Measurements from ENCODE around the gene NCAPG2. TPM values are rescaled to one million over a fixed set of nuclear protein-coding genes. Genes with fewer than 3 reads are reported as not detected.

Gene NCAPG2
- polyA plus RNA-seq, 1 donor (not counting 4 experiments of a cell fraction or from before 2014, with no cell fraction given): 16.5 TPM

- no peak overlapping the region for H3K9ac ChIP-seq (ENCODE audit: control insufficient read depth, extremely low read depth, insufficient read depth, low read length)
- DNase-seq (ENCODE audit: low read depth, low spot score) (no peak), FAIRE-seq (no peak)
- dilution Hi-C loops (cut with MboI; ENCODE audit: extremely low pct_ligation_motif_present, low sequenced_read_pairs): no loop called here
- H3K27me3 ChIP-seq (ENCODE audit: control insufficient read depth, extremely low read depth, insufficient read depth, low read length): no peaks in the 10 kb centered on the region
- no peaks in the 10 kb centered on the region for H4K20me1 ChIP-seq (ENCODE audit: control insufficient read depth, extremely low read depth, insufficient read depth, low read length)
- H3K27ac ChIP-seq (ENCODE audit: control insufficient read depth, insufficient read depth, low read length): no peak overlapping the region
- no peak overlapping the region for H3K4me2 ChIP-seq (ENCODE audit: control insufficient read depth, extremely low read depth, insufficient read depth, low read depth, low read length)
- TF ChIP-seq, protein P1, sequence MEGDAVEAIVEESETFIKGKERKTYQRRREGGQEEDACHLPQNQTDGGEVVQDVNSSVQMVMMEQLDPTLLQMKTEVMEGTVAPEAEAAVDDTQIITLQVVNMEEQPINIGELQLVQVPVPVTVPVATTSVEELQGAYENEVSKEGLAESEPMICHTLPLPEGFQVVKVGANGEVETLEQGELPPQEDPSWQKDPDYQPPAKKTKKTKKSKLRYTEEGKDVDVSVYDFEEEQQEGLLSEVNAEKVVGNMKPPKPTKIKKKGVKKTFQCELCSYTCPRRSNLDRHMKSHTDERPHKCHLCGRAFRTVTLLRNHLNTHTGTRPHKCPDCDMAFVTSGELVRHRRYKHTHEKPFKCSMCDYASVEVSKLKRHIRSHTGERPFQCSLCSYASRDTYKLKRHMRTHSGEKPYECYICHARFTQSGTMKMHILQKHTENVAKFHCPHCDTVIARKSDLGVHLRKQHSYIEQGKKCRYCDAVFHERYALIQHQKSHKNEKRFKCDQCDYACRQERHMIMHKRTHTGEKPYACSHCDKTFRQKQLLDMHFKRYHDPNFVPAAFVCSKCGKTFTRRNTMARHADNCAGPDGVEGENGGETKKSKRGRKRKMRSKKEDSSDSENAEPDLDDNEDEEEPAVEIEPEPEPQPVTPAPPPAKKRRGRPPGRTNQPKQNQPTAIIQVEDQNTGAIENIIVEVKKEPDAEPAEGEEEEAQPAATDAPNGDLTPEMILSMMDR (optimal IDR thresholded peaks at IDR 0.05 in 1 of 3, IDR thresholded peaks at IDR 0.05 in 1 of 3, conservative IDR thresholded peaks at IDR 0.05 in 1 of 3; ENCODE audit: extremely low read depth in 1 of 3, insufficient read depth in 2 of 3, low read length in 3 of 3): no peak
- TF ChIP-seq EZH2 (IDR thresholded peaks at IDR 0.05; ENCODE audit: low read length): no peak
- no peaks in the 10 kb centered on the region for H3K9me3 ChIP-seq (ENCODE audit: control insufficient read depth, low read depth, low read length)
- no peaks in the 10 kb centered on the region for H3K79me2 ChIP-seq (ENCODE audit: control insufficient read depth, insufficient read depth, low read length)
- H3K36me3 ChIP-seq (ENCODE audit: control insufficient read depth in 2 of 2, extremely low read depth in 1 of 2, insufficient read depth in 2 of 2, low read length in 2 of 2): peaks cover 1 to 18% of the 10 kb centered on the region in 2 experiments
- no peaks in the 10 kb centered on the region for H3K9me1 ChIP-seq (ENCODE audit: control insufficient read depth, extremely low read depth, insufficient read depth, low read length)
- no peak overlapping the region for H2AFZ ChIP-seq (ENCODE audit: control insufficient read depth, low read length)
- no peak overlapping the region for H3K4me3 ChIP-seq (ENCODE audit: control insufficient read depth in 2 of 3, extremely low read depth in 1 of 3, insufficient read depth in 2 of 3, low read depth in 1 of 3, low read length in 3 of 3)
- no peaks in the 10 kb centered on the region for H3K4me1 ChIP-seq (ENCODE audit: control insufficient read depth, extremely low read depth, insufficient read depth, low read length)
Measured at GRCh38 chr7:158658475-158658874, 46.1 kb downstream of the NCAPG2 start.

- Histone ChIP-seq H3K4me1 (ENCODE audit: control insufficient read depth, extremely low read depth, insufficient read depth, low read length) (no peaks in the 10 kb centered on the region), H3K27me3 (ENCODE audit: control insufficient read depth, extremely low read depth, insufficient read depth, low read length) (no peaks in the 10 kb centered on the region), H3K36me3 (ENCODE audit: control insufficient read depth in 2 of 2, extremely low read depth in 1 of 2, insufficient read depth in 2 of 2, low read length in 2 of 2) (peaks cover 1 to 18% of the 10 kb centered on the region in 2 experiments), H3K9me3 (ENCODE audit: control insufficient read depth, low read depth, low read length) (no peaks in the 10 kb centered on the region), H3K4me2 (ENCODE audit: control insufficient read depth, extremely low read depth, insufficient read depth, low read depth, low read length) (no peak overlapping the region), H4K20me1 (ENCODE audit: control insufficient read depth, extremely low read depth, insufficient read depth, low read length) (no peaks in the 10 kb centered on the region), H3K79me2 (ENCODE audit: control insufficient read depth, insufficient read depth, low read length) (no peaks in the 10 kb centered on the region), H3K4me3 (ENCODE audit: control insufficient read depth in 2 of 3, extremely low read depth in 1 of 3, insufficient read depth in 2 of 3, low read depth in 1 of 3, low read length in 3 of 3) (no peak overlapping the region), H3K9ac (ENCODE audit: control insufficient read depth, extremely low read depth, insufficient read depth, low read length) (no peak overlapping the region), H3K27ac (ENCODE audit: control insufficient read depth, insufficient read depth, low read length) (no peak overlapping the region), H3K9me1 (ENCODE audit: control insufficient read depth, extremely low read depth, insufficient read depth, low read length) (no peaks in the 10 kb centered on the region), H2AFZ (ENCODE audit: control insufficient read depth, low read length) (no peak overlapping the region)
- no peak for DNase-seq (ENCODE audit: low read depth, low spot score)
- FAIRE-seq: no peak
- dilution Hi-C loops (cut with MboI; ENCODE audit: extremely low pct_ligation_motif_present, low sequenced_read_pairs): no loop called here
- TF ChIP-seq, protein P1 (optimal IDR thresholded peaks at IDR 0.05 in 1 of 3, IDR thresholded peaks at IDR 0.05 in 1 of 3, conservative IDR thresholded peaks at IDR 0.05 in 1 of 3; ENCODE audit: extremely low read depth in 1 of 3, insufficient read depth in 2 of 3, low read length in 3 of 3): no peak
- no peak for TF ChIP-seq EZH2 (IDR thresholded peaks at IDR 0.05; ENCODE audit: low read length)
Measured at GRCh38 chr7:158657189-158657746, 47.3 kb downstream of the NCAPG2 start.

Data from keratinocyte (primary cell).